ENCODE data around the gene USP8.

USP8 gene

GRCh38 chr15:50414624-50415023, 9.6 kb upstream of the USP8 start:
- no peak for TF ChIP-seq CTCF (IDR thresholded peaks at IDR 0.05)

- no peak for TF ChIP-seq CTCF (IDR thresholded peaks at IDR 0.05)
Observed at GRCh38 chr15:50415752-50416404, 8.3 kb upstream of the USP8 start.

GRCh38 chr15:50416890-50417289, 7.3 kb upstream of the USP8 start:
- TF ChIP-seq CTCF (IDR thresholded peaks at IDR 0.05), result no peak

DNA sequence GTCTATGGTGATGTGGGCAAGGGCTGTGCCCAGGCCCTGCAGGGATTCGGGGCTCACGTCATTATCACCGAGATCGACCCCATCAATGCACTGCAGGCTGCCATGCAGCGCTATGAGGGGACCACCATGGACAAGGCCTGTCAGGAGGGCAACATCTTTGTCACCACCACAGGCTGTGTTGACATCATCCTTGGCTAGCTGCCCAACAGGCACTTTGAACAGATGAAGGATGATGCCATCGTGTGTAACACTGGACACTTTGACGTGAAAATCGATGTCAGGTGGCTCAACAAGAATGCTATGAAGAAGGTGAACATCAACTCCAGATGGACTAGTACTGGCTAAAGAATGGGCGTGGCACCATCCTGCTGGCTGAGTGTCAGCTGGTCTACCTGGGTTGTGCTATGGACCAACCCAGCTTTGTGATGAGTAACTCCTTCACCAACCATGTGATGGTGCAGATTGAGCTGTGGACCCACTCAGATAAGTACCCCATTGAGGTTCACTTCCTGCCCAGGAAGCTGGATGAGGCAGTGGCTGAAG, 6.1 kb upstream of the USP8 start:
- TF ChIP-seq CTCF (IDR thresholded peaks at IDR 0.05), result no peak

- no peak for TF ChIP-seq CTCF (IDR thresholded peaks at IDR 0.05)
Observed at GRCh38 chr15:50425219-50425618, 1.0 kb downstream of the USP8 start.

- no peak for TF ChIP-seq CTCF (IDR thresholded peaks at IDR 0.05)
Observed at GRCh38 chr15:50426428-50426827, 2.2 kb downstream of the USP8 start.

GRCh38 chr15:50431204-50431603, 7.0 kb downstream of the USP8 start:
- no peak for TF ChIP-seq CTCF (IDR thresholded peaks at IDR 0.05)

GRCh38 chr15:50432230-50432629, 8.0 kb downstream of the USP8 start:
- TF ChIP-seq CTCF (IDR thresholded peaks at IDR 0.05), result no peak
